K562 (cell line): ENCODE data around the gene BLZF1. TPM values are rescaled to one million over a fixed set of nuclear protein-coding genes. Genes with fewer than 3 reads are reported as not detected.
A peak's percentile ranks its signal among the peaks of the same experiment; 100 is the strongest.

Experiments
- BRCA1 ChIP-seq, 2 experiments: fragments of 450-650 bp in 1 of 2; sonication (generic) in 1 of 2; formaldehyde crosslinking in 1 of 2; IDR thresholded peaks; 2 replicates each; pipeline versions ENCODE4 v1.5.0 to v1.6.1; 2017 to 2020; ENCODE audit warnings: mild to moderate bottlenecking in 1 of 2, missing genetic modification reagents in 1 of 2
- L3MBTL2 ChIP-seq: fragments of 450-650 bp; IDR thresholded peaks from 2 replicates; pipeline ENCODE4 v1.6.1; 2016; ENCODE audit warnings: mild to moderate bottlenecking, moderate library complexity
- LARP7 ChIP-seq: fragments of 450-650 bp; IDR thresholded peaks from 2 replicates; pipeline ENCODE4 v1.6.1; 2016
- MEF2A ChIP-seq: IDR thresholded peaks from 2 replicates; pipeline ENCODE4 v1.6.1; 2011; ENCODE audit warnings: low read depth, mild to moderate bottlenecking, low read length, moderate library complexity; ENCODE audit not compliant: control insufficient read depth
- POLR2H ChIP-seq: IDR thresholded peaks from 2 replicates; pipeline ENCODE4 v1.6.1; 2016; ENCODE audit warnings: missing genetic modification characterization, low read depth, mild to moderate bottlenecking, control low read depth, missing compliant biosample characterization, moderate library complexity
- RNF2 ChIP-seq: sonication (generic); IDR thresholded peaks from 2 replicates; pipeline ENCODE4 v1.6.1; 2016
- TAF15 ChIP-seq: fragments of 200-400 bp; formaldehyde crosslinking; IDR thresholded peaks from 2 replicates; pipeline ENCODE4 v1.6.1; 2017; ENCODE audit warnings: mild to moderate bottlenecking, low read depth, low read length, moderate library complexity
- TGIF2 ChIP-seq: sonication (generic); formaldehyde crosslinking; IDR thresholded peaks from 2 replicates; pipeline ENCODE4 v1.8.1; 2022; ENCODE audit warnings: mild to moderate bottlenecking, missing genetic modification reagents, moderate library complexity
- ZNF224 ChIP-seq: sonication (generic); formaldehyde crosslinking; IDR thresholded peaks from 2 replicates; pipeline ENCODE4 v1.8.0; 2022; ENCODE audit warnings: mild to moderate bottlenecking, missing genetic modification reagents
- ZNF445 ChIP-seq: fragments of 250-450 bp; sonication (Bioruptor Pico); IDR thresholded peaks from 2 replicates; pipeline ENCODE4 v1.4.0; 2020; ENCODE audit warnings: low read depth, mild to moderate bottlenecking, moderate library complexity
- ZNF764 ChIP-seq: fragments of 250-450 bp; sonication (Bioruptor Pico); IDR thresholded peaks from 2 replicates; pipeline ENCODE4 v1.4.0; 2020; ENCODE audit warnings: low read depth, mild to moderate bottlenecking, moderate library complexity
- ZNF778 ChIP-seq: fragments of 450-650 bp; formaldehyde crosslinking; IDR thresholded peaks from 2 replicates; pipeline ENCODE4 v1.4.0; 2020; ENCODE audit warnings: mild to moderate bottlenecking, moderate library complexity
- polyA plus RNA-seq, 8 experiments: library from polyadenylated mRNA; depleted of rRNA in 4 of 8; stranded (reverse) in 5 of 8; unstranded in 3 of 8; fragments of >200 nt; fragmentation: Nextera tagmentation in 2 of 8; fragmentation: Illumina TruSeq in 1 of 8; extraction: Ambion mirVana in 2 of 8; extraction: Trizol in 1 of 8; gene quantifications; 2 replicates each; pipeline versions ENCODE4 v1.2.1 to v1.2.3, GENCODE V29; 2011 to 2014; ENCODE audit warnings: inconsistent platforms in 1 of 8, missing spikeins in 1 of 8
- total RNA-seq, 7 experiments: library from RNA; depleted of rRNA in 6 of 7; stranded (reverse); fragments of >200 nt in 6 of 7; fragmentation: Illumina TruSeq in 2 of 7; extraction: Trizol in 2 of 7; gene quantifications; 2 replicates each; pipeline versions ENCODE4 v1.2.1 to v1.2.3, GENCODE V29; 2011 to 2021; ENCODE audit warnings: low replicate concordance in 1 of 7
- TF ChIP-seq, protein P1 (sequence below): fragments of 450-650 bp; IDR thresholded peaks from 2 replicates; pipeline ENCODE4 v1.7.0; 2016; ENCODE audit warnings: borderline replicate concordance
- TF ChIP-seq, protein P2 (sequence below): fragments of 250-450 bp; sonication (Bioruptor Pico); IDR thresholded peaks from 2 replicates; pipeline ENCODE4 v1.4.0; 2020; ENCODE audit warnings: mild to moderate bottlenecking, moderate library complexity
- TF ChIP-seq, protein P3 (sequence below), 2 experiments: fragments of 450-650 bp; formaldehyde crosslinking in 1 of 2; IDR thresholded peaks; 2 replicates each; pipeline versions ENCODE4 v1.4.0 to v1.6.1; 2014 to 2020; ENCODE audit warnings: mild to moderate bottlenecking in 2 of 2, borderline replicate concordance in 1 of 2, low read depth in 1 of 2

Gene BLZF1
- total and polyA plus RNA-seq, 9 of the 15 experiments (the other 6 are each of a cell fraction or from before 2014, with no cell fraction given): 20.5 to 32.8 (median 25.3) TPM

DNA sequence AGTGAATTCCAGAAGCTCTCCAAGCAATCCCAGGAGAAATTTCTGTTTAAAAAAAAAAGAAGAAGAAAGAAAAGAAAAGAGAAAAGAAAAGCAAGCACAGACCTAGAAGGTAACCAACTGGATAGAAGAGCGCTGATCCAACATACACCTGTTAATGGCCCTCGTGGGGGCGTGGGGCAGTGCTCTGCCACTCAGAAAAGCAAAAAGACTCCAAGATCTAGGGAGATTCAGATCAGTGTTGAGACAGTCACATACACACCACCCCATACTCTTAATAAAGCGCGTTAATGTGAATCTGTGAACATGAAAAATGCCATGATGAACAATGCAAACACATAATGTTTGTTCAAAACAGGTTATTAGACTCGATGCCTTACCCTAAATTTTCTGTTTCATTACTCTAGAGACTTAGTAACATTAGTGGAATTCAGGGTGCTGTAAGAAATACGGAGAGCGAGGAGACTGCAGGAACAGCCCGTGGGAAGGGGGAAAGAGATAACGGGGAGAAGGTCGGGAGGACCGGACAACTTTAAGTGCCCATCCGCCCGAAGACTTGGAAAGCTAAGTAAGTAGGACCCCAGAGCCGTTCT lies 804 bp upstream of the BLZF1 start (continued):
- TF ChIP-seq POLR2H (tag) (no peak), LARP7 (no peak), TAF15 (no peak), ZNF445 (CRISPR knock-in tag) (no peak), TGIF2 (no peak), L3MBTL2 (no peak), ZNF764 (no peak), RNF2 (no peak), ZNF224 (CRISPR knock-in tag) (no peak), ZNF778 (no peak), BRCA1 (IDR thresholded peaks at IDR 0.05) (no peak), BRCA1 (CRISPR knock-in tag; IDR thresholded peaks at IDR 0.05) (no peak), MEF2A (no peak)
- TF ChIP-seq, protein P1, sequence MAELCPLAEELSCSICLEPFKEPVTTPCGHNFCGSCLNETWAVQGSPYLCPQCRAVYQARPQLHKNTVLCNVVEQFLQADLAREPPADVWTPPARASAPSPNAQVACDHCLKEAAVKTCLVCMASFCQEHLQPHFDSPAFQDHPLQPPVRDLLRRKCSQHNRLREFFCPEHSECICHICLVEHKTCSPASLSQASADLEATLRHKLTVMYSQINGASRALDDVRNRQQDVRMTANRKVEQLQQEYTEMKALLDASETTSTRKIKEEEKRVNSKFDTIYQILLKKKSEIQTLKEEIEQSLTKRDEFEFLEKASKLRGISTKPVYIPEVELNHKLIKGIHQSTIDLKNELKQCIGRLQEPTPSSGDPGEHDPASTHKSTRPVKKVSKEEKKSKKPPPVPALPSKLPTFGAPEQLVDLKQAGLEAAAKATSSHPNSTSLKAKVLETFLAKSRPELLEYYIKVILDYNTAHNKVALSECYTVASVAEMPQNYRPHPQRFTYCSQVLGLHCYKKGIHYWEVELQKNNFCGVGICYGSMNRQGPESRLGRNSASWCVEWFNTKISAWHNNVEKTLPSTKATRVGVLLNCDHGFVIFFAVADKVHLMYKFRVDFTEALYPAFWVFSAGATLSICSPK: 0 out of 2 replicates have a peak, but pooled peaks have one; percentile 48
- TF ChIP-seq, protein P2, sequence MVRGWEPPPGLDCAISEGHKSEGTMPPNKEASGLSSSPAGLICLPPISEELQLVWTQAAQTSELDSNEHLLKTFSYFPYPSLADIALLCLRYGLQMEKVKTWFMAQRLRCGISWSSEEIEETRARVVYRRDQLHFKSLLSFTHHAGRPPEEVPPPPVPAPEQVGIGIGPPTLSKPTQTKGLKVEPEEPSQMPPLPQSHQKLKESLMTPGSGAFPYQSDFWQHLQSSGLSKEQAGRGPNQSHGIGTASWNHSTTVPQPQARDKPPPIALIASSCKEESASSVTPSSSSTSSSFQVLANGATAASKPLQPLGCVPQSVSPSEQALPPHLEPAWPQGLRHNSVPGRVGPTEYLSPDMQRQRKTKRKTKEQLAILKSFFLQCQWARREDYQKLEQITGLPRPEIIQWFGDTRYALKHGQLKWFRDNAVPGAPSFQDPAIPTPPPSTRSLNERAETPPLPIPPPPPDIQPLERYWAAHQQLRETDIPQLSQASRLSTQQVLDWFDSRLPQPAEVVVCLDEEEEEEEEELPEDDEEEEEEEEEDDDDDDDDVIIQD (CRISPR knock-in tag): no peak
- TF ChIP-seq, protein P3, sequence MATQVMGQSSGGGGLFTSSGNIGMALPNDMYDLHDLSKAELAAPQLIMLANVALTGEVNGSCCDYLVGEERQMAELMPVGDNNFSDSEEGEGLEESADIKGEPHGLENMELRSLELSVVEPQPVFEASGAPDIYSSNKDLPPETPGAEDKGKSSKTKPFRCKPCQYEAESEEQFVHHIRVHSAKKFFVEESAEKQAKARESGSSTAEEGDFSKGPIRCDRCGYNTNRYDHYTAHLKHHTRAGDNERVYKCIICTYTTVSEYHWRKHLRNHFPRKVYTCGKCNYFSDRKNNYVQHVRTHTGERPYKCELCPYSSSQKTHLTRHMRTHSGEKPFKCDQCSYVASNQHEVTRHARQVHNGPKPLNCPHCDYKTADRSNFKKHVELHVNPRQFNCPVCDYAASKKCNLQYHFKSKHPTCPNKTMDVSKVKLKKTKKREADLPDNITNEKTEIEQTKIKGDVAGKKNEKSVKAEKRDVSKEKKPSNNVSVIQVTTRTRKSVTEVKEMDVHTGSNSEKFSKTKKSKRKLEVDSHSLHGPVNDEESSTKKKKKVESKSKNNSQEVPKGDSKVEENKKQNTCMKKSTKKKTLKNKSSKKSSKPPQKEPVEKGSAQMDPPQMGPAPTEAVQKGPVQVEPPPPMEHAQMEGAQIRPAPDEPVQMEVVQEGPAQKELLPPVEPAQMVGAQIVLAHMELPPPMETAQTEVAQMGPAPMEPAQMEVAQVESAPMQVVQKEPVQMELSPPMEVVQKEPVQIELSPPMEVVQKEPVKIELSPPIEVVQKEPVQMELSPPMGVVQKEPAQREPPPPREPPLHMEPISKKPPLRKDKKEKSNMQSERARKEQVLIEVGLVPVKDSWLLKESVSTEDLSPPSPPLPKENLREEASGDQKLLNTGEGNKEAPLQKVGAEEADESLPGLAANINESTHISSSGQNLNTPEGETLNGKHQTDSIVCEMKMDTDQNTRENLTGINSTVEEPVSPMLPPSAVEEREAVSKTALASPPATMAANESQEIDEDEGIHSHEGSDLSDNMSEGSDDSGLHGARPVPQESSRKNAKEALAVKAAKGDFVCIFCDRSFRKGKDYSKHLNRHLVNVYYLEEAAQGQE (IDR thresholded peaks at IDR 0.05; ENCODE audit: borderline replicate concordance): no peak
- TF ChIP-seq, protein P3 (CRISPR knock-in tag; IDR thresholded peaks at IDR 0.05; ENCODE audit: low read depth): no peak
